ENCODE results near the gene P4HB. TPM values are rescaled to one million over a fixed set of nuclear protein-coding genes. Genes with fewer than 3 reads are reported as not detected.

P4HB gene
- total RNA-seq, 4 donors from 2014 or later = 366 to 725 (median 608) TPM

DNA sequence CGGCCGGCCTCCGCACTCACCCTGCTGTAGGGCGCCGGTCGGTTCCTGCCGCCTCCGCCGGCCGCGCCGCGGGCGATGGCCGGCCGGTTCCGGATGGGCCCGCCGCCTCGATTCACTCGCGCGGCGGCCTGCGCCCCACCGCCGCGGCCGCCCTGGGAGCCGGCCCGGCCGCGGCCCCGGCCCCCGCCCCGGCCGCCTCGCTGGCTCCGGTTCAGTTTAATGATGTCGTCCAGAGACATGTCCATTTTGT, 30.9 kb upstream of the P4HB start:
- no peak for DNase-seq (ENCODE audit: low spot score)
- TF ChIP-seq, protein P1, sequence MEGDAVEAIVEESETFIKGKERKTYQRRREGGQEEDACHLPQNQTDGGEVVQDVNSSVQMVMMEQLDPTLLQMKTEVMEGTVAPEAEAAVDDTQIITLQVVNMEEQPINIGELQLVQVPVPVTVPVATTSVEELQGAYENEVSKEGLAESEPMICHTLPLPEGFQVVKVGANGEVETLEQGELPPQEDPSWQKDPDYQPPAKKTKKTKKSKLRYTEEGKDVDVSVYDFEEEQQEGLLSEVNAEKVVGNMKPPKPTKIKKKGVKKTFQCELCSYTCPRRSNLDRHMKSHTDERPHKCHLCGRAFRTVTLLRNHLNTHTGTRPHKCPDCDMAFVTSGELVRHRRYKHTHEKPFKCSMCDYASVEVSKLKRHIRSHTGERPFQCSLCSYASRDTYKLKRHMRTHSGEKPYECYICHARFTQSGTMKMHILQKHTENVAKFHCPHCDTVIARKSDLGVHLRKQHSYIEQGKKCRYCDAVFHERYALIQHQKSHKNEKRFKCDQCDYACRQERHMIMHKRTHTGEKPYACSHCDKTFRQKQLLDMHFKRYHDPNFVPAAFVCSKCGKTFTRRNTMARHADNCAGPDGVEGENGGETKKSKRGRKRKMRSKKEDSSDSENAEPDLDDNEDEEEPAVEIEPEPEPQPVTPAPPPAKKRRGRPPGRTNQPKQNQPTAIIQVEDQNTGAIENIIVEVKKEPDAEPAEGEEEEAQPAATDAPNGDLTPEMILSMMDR (IDR thresholded peaks at IDR 0.05) = no peak
- ATAC-seq (ENCODE audit: low FRiP score) = no peak

DNA sequence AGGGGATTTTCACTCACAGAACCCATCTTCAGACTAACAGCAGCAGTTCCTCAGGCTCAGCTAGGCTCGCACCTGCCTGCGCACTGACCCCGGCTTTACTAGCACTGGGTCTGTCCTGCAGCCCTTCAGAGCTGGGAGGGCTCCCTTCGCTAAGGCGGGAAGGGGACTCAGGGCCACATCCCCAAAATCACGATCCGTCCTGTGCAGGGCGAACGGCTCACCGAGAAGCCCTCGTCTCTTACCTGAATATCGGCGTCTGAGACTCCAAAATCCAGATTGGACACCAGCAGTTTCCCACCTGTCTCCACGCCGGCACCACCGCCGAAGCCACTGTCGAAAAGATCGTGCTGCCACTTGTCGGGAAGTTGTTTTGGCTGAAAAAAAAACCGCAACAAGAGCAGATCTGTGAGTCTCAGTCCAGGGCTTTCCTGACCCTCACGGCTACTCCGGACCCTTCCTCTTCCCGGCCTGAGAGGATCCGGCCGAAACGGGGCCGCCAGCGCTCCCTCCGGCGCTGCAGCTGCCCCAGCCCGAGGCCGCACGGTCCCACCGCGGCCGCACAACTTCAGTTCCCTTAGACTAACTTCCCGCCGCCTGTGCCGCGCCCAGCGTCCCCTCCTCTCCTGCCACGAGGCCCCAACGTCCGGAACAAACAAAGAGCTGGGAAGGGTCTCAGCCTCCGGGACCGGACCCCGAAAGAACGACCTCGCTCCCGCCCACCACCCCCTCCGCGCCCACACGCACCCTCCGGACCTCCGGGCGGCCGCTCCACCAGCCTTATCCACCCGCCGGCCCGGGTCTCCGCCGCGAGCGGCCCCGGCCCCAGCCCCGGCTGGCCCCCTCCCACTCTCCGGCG, 30.3 kb upstream of the P4HB start:
- ATAC-seq (ENCODE audit: low FRiP score) (peak; percentile 25), DNase-seq (ENCODE audit: low spot score) (no peak)
- TF ChIP-seq, protein P1 (IDR thresholded peaks at IDR 0.05) = no peak

DNA sequence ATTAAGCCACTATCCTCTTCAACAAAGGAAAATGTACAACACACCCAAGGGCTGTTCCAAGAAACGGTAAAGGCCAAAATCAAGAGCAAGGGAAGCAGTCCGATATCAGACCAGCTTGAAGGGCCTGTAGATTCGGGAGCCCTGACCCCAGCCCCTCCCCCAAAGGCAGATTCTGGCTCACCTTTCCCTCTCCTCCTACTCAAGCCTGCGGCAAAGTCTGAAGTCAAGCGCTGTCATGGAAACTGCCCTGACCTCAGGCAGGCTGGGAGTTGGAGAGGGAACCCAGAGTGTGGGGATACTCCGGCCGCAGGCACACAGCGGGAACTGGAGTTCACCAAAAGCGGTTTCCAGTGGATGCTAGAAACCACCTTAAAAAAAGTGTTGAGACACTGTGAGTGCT, 29.3 kb upstream of the P4HB start:
- ATAC-seq (ENCODE audit: low FRiP score) = no peak
- DNase-seq (ENCODE audit: low spot score) = no peak
- TF ChIP-seq, protein P1 (IDR thresholded peaks at IDR 0.05) = no peak

DNA sequence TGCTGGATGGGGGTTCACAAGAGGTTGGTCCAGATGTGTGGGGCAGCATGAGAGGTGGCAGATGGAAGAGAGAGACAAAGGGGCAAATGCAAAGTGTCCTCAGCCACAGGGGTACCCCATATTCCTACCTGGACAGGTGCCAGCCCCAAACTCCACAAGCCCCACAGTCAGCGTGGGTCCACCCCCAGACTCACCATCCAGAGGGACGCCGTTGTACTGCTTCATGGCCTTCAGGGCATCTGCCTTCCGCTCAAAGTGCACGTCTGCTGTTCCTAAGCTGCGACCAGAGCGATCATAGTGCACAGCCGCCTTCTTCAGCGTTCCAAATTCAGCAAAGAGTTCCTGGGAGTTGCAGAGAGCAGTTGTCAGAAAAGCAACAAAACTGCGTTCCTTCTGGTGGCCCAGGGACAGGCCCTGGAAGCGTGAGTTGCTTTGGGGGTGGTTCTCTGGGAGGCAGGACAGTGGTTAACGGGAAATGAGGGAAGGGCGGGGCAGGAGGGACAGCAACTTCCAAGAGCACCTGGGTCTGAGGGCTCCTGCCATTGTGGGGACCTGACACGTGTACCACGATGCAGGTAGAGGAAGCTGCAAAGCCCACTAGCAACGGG, 28.8 kb upstream of the P4HB start:
- ATAC-seq (ENCODE audit: low FRiP score) (no peak), DNase-seq (ENCODE audit: low spot score) (no peak)
- TF ChIP-seq, protein P1 (IDR thresholded peaks at IDR 0.05) = no peak

DNA sequence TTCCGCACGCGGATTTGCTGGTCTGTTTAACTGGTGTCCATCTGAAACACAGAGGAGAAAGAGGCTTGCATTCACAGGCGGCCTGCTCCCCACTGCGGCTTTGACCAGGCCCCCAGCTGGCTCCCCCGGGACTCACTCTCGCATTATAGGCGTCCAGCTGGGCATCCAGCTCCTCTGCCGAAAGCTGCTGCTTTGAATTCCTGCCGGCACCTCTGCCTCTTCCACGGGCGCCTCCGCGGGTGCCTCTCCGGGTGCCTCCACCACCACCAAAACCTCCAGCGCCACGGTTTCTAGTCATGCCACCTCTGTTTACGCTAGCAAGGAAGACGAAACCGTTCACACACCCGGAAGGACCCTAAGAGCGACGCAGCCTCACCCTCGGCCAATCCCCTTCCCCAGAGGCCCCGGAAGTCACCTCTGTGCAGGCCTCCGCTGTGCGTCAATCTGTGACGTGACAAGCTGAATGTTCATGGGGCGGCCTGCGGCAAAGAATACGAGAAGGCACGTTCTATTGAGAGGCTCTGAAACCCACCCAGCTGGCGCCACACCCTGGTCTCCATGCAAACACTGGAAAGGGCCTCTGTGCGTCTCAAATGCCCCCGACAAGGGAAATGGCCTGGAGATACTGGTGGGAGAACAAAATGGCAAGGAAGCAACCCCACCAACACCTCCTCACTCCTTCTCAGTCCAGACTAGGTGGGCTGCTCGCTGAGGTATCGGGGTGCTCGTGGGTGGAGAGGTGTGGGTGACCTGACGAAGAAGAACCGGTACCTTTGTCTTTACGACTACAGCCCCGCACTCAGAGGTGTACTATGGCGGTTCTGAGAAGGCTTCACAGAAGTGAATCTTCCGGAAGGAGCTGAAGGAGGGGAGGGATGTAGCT, 28.0 kb upstream of the P4HB start:
- TF ChIP-seq, protein P1 (IDR thresholded peaks at IDR 0.05) = no peak
- no peak for ATAC-seq (ENCODE audit: low FRiP score)
- no peak for DNase-seq (ENCODE audit: low spot score)

DNA sequence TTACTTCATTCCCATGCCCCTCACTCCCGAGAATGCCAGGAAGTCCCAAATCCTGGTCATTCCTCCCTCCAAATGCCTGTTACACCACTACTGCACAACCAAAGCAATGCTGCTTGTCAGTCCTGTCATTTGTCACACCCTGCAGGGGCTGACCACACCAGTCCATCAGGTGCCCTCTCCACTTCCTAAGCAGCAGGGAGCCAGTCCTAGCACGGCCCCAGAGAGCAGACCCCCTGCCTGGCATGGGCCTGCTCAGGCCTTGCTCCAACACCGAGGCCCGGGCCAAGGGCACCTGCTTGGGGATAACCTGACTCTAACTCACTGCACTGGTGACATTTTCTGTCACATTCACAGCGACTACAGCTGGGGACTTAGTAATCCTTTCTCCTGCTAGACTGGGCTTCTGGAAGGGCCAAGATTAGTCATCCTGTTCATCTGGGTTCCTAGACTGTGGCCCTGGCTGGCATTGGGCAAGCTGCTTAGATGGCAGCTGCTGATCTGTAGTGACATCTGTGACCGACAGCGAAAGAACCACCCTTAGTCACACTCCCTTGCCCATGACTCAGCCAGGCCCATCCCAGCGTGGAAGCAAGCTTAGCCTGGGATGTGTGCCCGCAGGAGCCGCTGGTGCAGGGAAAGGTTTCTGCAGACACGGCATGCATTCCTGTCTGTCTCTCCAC, 25.7 kb upstream of the P4HB start:
- DNase-seq (ENCODE audit: low spot score) = no peak
- ATAC-seq (ENCODE audit: low FRiP score) = no peak
- TF ChIP-seq, protein P1 (IDR thresholded peaks at IDR 0.05) = no peak
